ENCODE measurements around the gene LRMDA.

The LRMDA gene

DNA sequence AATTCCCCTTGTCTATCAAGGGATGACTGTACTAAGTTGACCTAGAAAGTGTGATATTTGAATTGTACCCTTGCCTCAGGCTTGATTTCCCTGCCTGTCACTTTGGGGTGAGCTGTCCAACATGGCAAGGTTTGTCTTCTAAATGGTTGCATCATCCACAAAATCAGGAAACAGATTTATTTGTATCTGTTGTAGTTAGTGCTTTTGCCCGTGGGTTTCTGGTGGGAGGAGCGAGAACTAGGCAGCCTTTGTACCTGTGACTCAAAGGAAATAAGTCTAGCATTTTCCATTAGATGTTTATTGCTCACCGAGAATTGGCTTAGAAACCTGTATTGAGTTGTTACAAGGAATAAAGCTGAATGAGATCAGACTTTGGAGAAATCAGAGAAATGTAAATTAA is 650.8 kb downstream of the LRMDA start:
- DNase-seq: no peak

- no peak for DNase-seq
Observed at GRCh38 chr10:76082956-76083355, 651.5 kb downstream of the LRMDA start.

DNA sequence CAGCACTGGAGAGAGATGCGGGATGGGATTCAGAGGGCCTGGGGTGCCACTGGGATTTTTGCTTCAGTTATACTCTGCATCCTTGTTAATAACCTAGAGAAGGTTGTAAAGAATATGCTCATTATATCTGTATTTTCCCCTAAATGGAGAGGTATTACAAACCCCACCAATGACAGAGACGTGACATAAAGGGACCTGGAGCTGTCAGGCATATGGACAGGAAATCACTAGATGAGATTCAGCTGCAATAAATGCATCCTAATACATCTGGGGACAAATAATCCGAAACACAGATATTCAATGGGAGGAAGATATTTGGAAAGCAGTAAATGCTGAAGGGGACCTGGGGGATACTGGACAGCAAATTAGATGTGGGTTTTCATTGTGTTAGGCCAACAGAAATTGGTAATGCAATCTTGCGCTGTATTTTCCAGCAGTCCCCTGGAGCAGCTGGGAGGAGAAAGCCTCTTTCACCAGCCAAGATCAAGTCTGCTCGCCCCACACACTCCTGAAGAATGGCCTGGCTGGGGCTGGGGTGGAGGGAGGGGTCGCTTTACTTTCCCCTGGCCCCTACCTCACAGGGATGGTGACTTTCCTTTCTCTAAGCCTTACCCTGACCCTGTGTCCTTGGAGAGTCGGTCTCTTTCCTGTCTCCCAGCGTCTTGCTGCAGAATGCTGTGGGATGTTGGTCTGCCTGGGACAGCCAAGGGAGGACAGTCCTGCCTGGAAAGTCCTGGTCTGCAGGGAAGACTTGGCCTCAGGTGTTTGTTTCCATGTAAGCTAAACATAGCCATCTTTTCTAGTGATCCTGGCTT is 653.8 kb downstream of the LRMDA start:
- DNase-seq: no peak

GRCh38 chr10:76085817-76086167 is 654.4 kb downstream of the LRMDA start:
- no peak for DNase-seq

DNA sequence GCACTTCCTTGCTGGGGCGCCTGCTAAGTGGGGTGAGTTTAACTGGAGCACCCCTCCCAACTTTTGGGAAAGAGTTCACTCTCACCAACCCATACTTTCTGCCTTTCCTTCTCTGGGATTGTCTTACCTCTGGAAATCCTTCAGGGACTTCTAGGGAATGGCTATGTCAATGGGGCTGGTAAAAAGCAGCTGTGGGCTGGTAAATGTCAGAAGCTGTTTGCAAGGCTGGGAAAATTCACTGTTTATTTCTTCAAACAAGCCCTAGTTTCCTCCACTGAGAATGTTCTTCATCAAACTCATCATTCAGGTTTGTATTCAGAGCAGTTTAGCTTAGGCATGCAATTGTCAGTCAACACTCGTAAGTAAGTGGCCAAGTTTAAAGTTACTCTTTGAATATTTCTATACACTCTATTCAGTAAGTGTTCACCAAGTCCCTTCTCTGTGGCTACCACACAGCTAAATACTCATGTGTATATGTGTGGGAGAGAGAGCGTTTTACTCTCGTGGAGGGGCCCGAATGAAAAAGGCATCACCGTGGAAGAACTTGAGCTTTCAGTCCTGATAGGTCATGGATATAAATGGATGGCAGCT is 654.8 kb downstream of the LRMDA start:
- no peak for DNase-seq

DNA sequence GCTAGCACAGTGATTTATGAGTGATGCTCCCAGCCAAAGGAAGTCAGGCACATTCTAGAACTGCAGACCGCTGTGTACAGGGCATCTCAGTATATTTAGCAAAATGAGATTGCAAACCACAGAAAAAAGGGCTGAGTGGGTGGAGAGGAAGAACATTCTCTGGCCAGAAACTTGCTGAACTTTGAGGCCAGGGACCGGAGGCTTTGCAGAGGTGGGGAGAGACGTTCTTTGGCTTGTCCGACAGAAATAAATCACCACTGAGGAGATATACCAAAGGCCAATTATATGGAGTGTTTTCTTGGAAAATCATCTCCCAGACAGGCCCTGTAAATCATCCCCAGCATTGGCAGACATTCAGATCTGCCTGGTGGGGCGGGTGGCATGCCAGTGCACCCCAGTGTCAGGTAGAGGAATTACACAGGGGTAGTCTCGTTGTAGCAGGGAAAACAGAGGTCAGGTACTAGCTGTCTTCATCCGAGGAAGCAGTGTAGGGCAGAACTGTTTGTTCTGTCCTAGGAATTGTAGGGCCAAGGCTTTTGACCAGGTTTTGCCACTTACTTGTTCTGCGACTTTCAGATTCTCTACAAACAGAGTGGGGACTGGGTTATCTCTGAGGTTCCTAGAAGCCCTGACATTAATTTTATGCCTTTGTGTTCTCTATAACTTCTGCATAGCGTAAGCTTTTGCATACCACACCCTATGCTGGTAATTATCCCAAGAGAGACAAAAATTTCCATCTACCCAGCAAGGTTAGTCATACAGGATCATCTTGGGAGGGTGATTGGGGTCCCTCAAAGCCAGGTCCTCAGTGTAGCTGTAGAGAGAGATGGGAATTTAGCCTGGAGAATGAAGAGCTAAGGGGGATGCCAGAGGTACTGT is 655.6 kb downstream of the LRMDA start:
- DNase-seq: peak; percentile 12

GRCh38 chr10:76088008-76088407 is 656.6 kb downstream of the LRMDA start:
- DNase-seq: no peak

- no peak for DNase-seq
Observed at GRCh38 chr10:76088980-76089379, 657.6 kb downstream of the LRMDA start.

DNA sequence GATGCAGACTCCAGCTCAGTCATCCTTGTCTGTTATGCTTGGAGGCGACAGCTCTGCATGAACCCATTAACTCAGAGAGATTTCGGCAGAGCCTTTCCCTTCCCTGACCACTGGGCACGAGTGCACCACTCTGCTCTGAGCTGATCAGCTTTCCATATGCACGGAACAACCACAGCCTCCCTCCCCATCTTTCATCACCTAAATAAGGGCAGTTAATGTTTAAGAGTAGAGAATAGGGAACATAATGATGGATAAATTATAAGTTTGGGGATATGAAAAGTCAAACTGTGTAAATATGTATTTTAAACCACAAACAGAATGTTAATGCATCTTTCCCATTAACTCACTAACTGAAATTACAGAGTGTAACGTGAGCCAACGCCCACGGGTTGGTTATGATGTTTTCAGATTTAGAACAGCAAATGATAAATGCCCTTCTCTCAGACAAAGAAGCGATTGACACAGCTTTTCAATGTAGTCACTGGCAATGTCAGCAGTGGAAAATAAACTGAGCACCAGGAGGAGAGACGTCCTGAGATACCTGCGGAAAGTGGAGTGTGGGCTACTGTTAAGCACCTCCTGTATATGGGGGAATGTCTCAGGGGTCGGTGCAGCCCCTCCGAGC is 658.2 kb downstream of the LRMDA start:
- no peak for DNase-seq

GRCh38 chr10:76091926-76092325 is 660.5 kb downstream of the LRMDA start:
- no peak for DNase-seq

DNA sequence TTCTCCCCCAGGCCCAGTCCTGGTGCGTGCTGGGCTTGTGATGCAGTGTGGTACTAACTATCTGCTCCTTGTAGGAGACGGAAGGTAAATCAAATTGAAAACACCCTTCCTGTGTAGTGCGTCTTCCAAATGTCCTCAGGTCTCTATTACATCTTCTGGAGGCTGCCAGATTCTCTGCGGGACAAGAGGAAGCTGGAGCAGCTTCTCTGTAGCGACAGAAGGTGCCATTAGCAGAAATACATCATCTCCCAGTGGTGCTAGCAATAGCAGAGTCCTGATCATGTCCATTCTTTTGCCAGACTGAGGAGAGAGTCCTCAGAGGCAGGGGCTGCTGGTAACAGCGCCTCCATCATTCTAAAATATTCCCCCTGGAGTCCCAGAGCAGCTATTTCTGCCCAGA is 675.2 kb downstream of the LRMDA start:
- DNase-seq: no peak

GRCh38 chr10:76108563-76109359 is 677.3 kb downstream of the LRMDA start:
- no peak for DNase-seq

DNA sequence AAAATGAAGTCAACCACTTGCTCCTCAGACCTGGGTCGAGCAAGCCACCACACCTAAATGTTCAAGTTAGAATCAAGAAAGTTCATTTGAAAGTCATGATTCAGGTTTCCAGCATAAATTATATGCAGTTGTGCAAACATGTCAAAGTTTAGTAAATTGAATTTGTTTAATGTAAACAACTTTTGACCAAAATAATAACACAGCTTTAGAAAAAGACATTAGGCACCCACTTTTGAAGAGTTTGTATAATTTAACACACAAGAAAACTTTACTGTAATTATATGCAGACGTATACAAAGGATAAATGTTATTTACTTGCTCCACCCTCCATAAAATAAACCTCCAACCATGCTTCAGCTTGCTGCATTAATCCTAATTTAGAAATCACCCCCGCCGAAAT is 680.0 kb downstream of the LRMDA start:
- DNase-seq: no peak

GRCh38 chr10:76111986-76112825 is 680.8 kb downstream of the LRMDA start:
- no peak for DNase-seq

GRCh38 chr10:76112826-76113150 is 681.4 kb downstream of the LRMDA start:
- no peak for DNase-seq

GRCh38 chr10:76113952-76114351 is 682.5 kb downstream of the LRMDA start:
- peak; percentile 34 for DNase-seq

DNA sequence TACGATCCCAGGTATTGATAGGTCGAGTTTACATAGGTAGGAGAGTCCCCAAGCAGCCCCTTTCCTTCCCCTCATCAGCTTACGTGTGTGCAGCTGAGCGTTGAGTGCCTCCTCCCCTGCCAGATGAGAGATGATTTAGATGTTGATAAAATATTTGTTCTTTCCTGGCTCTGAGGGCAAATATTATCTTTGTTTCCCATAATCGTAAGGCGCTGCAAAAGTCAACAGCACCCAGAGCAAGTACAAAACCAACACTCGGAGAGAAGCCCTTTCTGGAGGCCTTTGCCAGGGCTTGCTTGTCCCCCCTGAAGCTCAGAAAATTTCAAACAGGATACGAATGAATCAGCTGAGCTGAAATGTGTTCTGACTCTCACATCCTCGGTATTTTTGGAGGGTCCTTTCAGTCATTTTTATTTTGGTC is 683.2 kb downstream of the LRMDA start:
- no peak for DNase-seq

GRCh38 chr10:76115131-76115470 is 683.7 kb downstream of the LRMDA start:
- DNase-seq: no peak

- DNase-seq: no peak
Observed at GRCh38 chr10:76115471-76116155, 684.2 kb downstream of the LRMDA start.

GRCh38 chr10:76116523-76116922 is 685.1 kb downstream of the LRMDA start:
- DNase-seq: no peak

GRCh38 chr10:76117949-76118348 is 686.5 kb downstream of the LRMDA start:
- DNase-seq: no peak
